Jurkat, Clone E6-1 (cell line): ENCODE results near the gene RFX2.

ENCODE experiments used
- DNase-seq: peaks from one replicate; pipeline ENCODE4 v3.0.0-alpha.2; 2011; ENCODE audit warnings: low read depth, low spot score
- H3K4me3 ChIP-seq: 2 replicates; pipeline ENCODE4 v1.5.1; 2011; ENCODE audit warnings: mild to moderate bottlenecking, low read length, control low read depth, moderate library complexity

The RFX2 gene

GRCh38 chr19:6064336-6065073 lies 45.8 kb downstream of the RFX2 start:
- DNase-seq: no peak
- no peak overlapping the region for H3K4me3 ChIP-seq

- H3K4me3 ChIP-seq: no peak overlapping the region
- DNase-seq: no peak
Measured at GRCh38 chr19:6063576-6064335, 46.5 kb downstream of the RFX2 start.

GRCh38 chr19:6062961-6063575 lies 47.2 kb downstream of the RFX2 start:
- no peak for DNase-seq
- no peak overlapping the region for H3K4me3 ChIP-seq

GRCh38 chr19:6062274-6062673 lies 48.0 kb downstream of the RFX2 start:
- no peak for DNase-seq
- no peak overlapping the region for H3K4me3 ChIP-seq

- H3K4me3 ChIP-seq: no peak overlapping the region
- DNase-seq: no peak
Measured at GRCh38 chr19:6061376-6062130, 48.7 kb downstream of the RFX2 start.

GRCh38 chr19:6060600-6061375 lies 49.5 kb downstream of the RFX2 start:
- no peak overlapping the region for H3K4me3 ChIP-seq
- DNase-seq: no peak

- no peak overlapping the region for H3K4me3 ChIP-seq
- DNase-seq: no peak
Measured at GRCh38 chr19:6059988-6060599, 50.2 kb downstream of the RFX2 start.

- DNase-seq: no peak
- H3K4me3 ChIP-seq: no peak overlapping the region
Measured at GRCh38 chr19:6059396-6059947, 50.8 kb downstream of the RFX2 start.

GRCh38 chr19:6058518-6059201 lies 51.6 kb downstream of the RFX2 start:
- DNase-seq: no peak
- H3K4me3 ChIP-seq: no peak overlapping the region

- H3K4me3 ChIP-seq: no peak overlapping the region
- DNase-seq: no peak
Measured at GRCh38 chr19:6057651-6058517, 52.4 kb downstream of the RFX2 start.

GRCh38 chr19:6056801-6057650 lies 53.3 kb downstream of the RFX2 start:
- no peak overlapping the region for H3K4me3 ChIP-seq
- DNase-seq: no peak

GRCh38 chr19:6056282-6056741 lies 54.0 kb downstream of the RFX2 start:
- DNase-seq: no peak
- no peak overlapping the region for H3K4me3 ChIP-seq

GRCh38 chr19:6055013-6055795 lies 55.1 kb downstream of the RFX2 start:
- no peak overlapping the region for H3K4me3 ChIP-seq
- DNase-seq: no peak

- no peak overlapping the region for H3K4me3 ChIP-seq
- peak; percentile 54 for DNase-seq
Measured at GRCh38 chr19:6048793-6049405, 61.4 kb downstream of the RFX2 start.

- no peak for DNase-seq
- H3K4me3 ChIP-seq: no peak overlapping the region
Measured at GRCh38 chr19:6048348-6048747, 62.0 kb downstream of the RFX2 start.
